GM23338 (cell line): ENCODE results near the gene PGAP3. TPM values are rescaled to one million over a fixed set of nuclear protein-coding genes. Genes with fewer than 3 reads are reported as not detected.

Experiments
- ATAC-seq: fragments of 200-7000 bp; cut with Tn5 transposase; 3 replicates; pipeline ENCODE4 v1.9.1; 2020
- DNase-seq: peaks from one replicate; pipeline ENCODE4 v3.0.0-alpha.2; 2015; ENCODE audit warnings: low spot score
- H2AFZ ChIP-seq: fragments of 200-600 bp; sonication (generic); 2 replicates; pipeline ENCODE4 v1.8.0; 2016; ENCODE audit warnings: antibody characterized with exemption, mild to moderate bottlenecking, moderate library complexity
- H3F3A ChIP-seq: fragments of 200-600 bp; sonication (generic); replicated peaks from 2 replicates; pipeline ENCODE4 v1.8.0; 2017; ENCODE audit warnings: antibody characterized with exemption, mixed run types, low read depth
- H3K27ac ChIP-seq: fragments of 200-600 bp; sonication (generic); 2 replicates; pipeline ENCODE4 v1.6.1; 2016; ENCODE audit warnings: low read depth
- H3K27me3 ChIP-seq: fragments of 200-600 bp; sonication (generic); 2 replicates; pipeline ENCODE4 v1.8.0; 2016; ENCODE audit warnings: mild to moderate bottlenecking, mixed run types, moderate library complexity; ENCODE audit not compliant: insufficient read depth
- H3K36me3 ChIP-seq: fragments of 200-600 bp; sonication (generic); 2 replicates; pipeline ENCODE4 v1.8.0; 2016; ENCODE audit warnings: mild to moderate bottlenecking; ENCODE audit not compliant: insufficient read depth
- H3K4me1 ChIP-seq: fragments of 200-600 bp; sonication (generic); 2 replicates; pipeline ENCODE4 v1.8.0; 2016; ENCODE audit warnings: mild to moderate bottlenecking, moderate library complexity; ENCODE audit not compliant: insufficient read depth
- H3K4me2 ChIP-seq: fragments of 200-600 bp; sonication (generic); 2 replicates; pipeline ENCODE4 v1.7.1; 2017; ENCODE audit warnings: mixed run types
- H3K4me3 ChIP-seq: fragments of 200-600 bp; sonication (generic); 2 replicates; pipeline ENCODE4 v1.6.1; 2016; ENCODE audit warnings: mixed run types
- H3K79me2 ChIP-seq: fragments of 200-600 bp; sonication (generic); replicated peaks from 2 replicates; pipeline ENCODE4 v1.8.0; 2017; ENCODE audit warnings: mild to moderate bottlenecking; ENCODE audit not compliant: insufficient read depth
- H3K9me2 ChIP-seq: fragments of 200-600 bp; sonication (generic); 2 replicates; pipeline ENCODE4 v1.8.0; 2017; ENCODE audit not compliant: insufficient read depth
- H4K20me1 ChIP-seq: fragments of 200-600 bp; sonication (generic); replicated peaks from 2 replicates; pipeline ENCODE4 v1.8.0; 2017; ENCODE audit warnings: mild to moderate bottlenecking; ENCODE audit not compliant: insufficient read depth
- H3K27ac Mint-ChIP-seq: 2 replicates; pipeline ENCODE4 v1.8.0; 2020; ENCODE audit warnings: inconsistent platforms, mild to moderate bottlenecking, moderate library complexity, mixed read lengths
- H3K27me3 Mint-ChIP-seq: 3 replicates; pipeline ENCODE4 v1.8.0; 2022; ENCODE audit warnings: low read depth, mild to moderate bottlenecking, moderate library complexity, mixed read lengths, inconsistent platforms; ENCODE audit not compliant: insufficient read depth, poor library complexity
- H3K36me3 Mint-ChIP-seq: 3 replicates; pipeline ENCODE4 v1.8.0; 2021; ENCODE audit warnings: low read depth, mild to moderate bottlenecking, inconsistent platforms, moderate library complexity, mixed read lengths
- H3K4me1 Mint-ChIP-seq: 3 replicates; pipeline ENCODE4 v1.8.0; 2020; ENCODE audit warnings: mild to moderate bottlenecking, inconsistent platforms, mixed read lengths
- H3K4me3 Mint-ChIP-seq: 3 replicates; pipeline ENCODE4 v1.8.0; 2021; ENCODE audit warnings: moderate library complexity, mild to moderate bottlenecking, inconsistent platforms, mixed read lengths
- H3K9me3 Mint-ChIP-seq: 3 replicates; pipeline ENCODE4 v1.8.0; 2020; ENCODE audit warnings: moderate library complexity, mild to moderate bottlenecking, inconsistent platforms, mixed read lengths
- CREB1 ChIP-seq: fragments of 250-450 bp; sonication (Bioruptor Pico); IDR thresholded peaks from 2 replicates; pipeline ENCODE4 v1.5.0; 2020; ENCODE audit warnings: low read depth, mild to moderate bottlenecking, moderate library complexity
- ETS1 ChIP-seq: IDR thresholded peaks from 2 replicates; pipeline ENCODE4 v1.6.1; 2016; ENCODE audit warnings: antibody characterized with exemption
- EZH2phosphoT487 ChIP-seq: fragments of 200-600 bp; sonication (generic); IDR thresholded peaks from one replicate; pipeline ENCODE4 v1.8.1; 2018; ENCODE audit warnings: antibody characterized with exemption; ENCODE audit not compliant: unreplicated experiment
- JUNB ChIP-seq: IDR thresholded peaks from one replicate; pipeline ENCODE4 v1.6.1; 2016; ENCODE audit warnings: antibody characterized with exemption; ENCODE audit not compliant: unreplicated experiment
- NANOG ChIP-seq: IDR thresholded peaks from 2 replicates; pipeline ENCODE4 v1.6.1; 2016; ENCODE audit warnings: antibody characterized with exemption, borderline replicate concordance
- POLR2AphosphoS5 ChIP-seq: IDR thresholded peaks from 2 replicates; pipeline ENCODE4 v1.6.1; 2016; ENCODE audit warnings: antibody characterized with exemption, low read depth
- STAT1 ChIP-seq: IDR thresholded peaks from one replicate; pipeline ENCODE4 v1.6.1; 2016; ENCODE audit warnings: antibody characterized with exemption; ENCODE audit not compliant: unreplicated experiment
- ZNF114 ChIP-seq: fragments of 250-450 bp; sonication (Bioruptor Pico); IDR thresholded peaks from 2 replicates; pipeline ENCODE4 v1.5.0; 2020; ENCODE audit warnings: mild to moderate bottlenecking, moderate library complexity
- ZNF462 ChIP-seq: fragments of 250-450 bp; sonication (Bioruptor Pico); IDR thresholded peaks from 2 replicates; pipeline ENCODE4 v1.5.0; 2020; ENCODE audit warnings: mild to moderate bottlenecking, moderate library complexity
- polyA plus RNA-seq: library from polyadenylated mRNA; unstranded; fragments of >200 nt; fragmentation: Nextera tagmentation; extraction: Ambion mirVana; gene quantifications from 2 replicates; pipeline ENCODE4 v1.2.1, GENCODE V29; 2016
- total RNA-seq: library from RNA; depleted of rRNA; stranded (reverse); fragments of >200 nt; shearing (Covaris generic); gene quantifications from 2 replicates; pipeline ENCODE4 v1.2.3, GENCODE V29; 2014
- TF ChIP-seq, protein P1 (sequence below), 2 experiments: fragments of 200-600 bp in 1 of 2; sonication (generic) in 1 of 2; conservative IDR thresholded peaks; 2 replicates each; pipeline versions ENCODE4 v1.5.1 to v1.6.1; 2016 to 2017; ENCODE audit warnings: antibody characterized with exemption in 2 of 2, low read depth in 2 of 2, mild to moderate bottlenecking in 2 of 2, moderate library complexity in 1 of 2

Gene PGAP3
- total and polyA plus RNA-seq, 2 experiments from 2014 or later: 7.0 to 10.7 TPM

DNA sequence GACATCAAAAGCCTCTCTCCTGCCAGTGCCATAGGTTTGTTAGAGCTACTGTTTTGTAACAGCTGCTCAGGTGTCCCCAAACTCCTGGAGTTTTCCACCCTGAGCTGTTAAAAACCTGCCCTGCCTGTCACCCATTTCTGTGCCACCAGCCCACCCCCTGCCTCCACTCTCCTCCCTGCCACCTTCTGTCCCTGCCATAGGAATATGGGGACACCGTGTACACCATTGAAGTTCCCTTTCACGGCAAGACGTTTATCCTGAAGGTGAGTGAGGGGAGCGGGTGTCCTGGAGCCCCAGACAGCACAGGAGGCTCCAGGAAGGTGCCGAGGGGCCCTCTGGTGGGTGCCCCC is 27.9 kb downstream of the PGAP3 start (continued):
- no peak for TF ChIP-seq ZNF462

DNA sequence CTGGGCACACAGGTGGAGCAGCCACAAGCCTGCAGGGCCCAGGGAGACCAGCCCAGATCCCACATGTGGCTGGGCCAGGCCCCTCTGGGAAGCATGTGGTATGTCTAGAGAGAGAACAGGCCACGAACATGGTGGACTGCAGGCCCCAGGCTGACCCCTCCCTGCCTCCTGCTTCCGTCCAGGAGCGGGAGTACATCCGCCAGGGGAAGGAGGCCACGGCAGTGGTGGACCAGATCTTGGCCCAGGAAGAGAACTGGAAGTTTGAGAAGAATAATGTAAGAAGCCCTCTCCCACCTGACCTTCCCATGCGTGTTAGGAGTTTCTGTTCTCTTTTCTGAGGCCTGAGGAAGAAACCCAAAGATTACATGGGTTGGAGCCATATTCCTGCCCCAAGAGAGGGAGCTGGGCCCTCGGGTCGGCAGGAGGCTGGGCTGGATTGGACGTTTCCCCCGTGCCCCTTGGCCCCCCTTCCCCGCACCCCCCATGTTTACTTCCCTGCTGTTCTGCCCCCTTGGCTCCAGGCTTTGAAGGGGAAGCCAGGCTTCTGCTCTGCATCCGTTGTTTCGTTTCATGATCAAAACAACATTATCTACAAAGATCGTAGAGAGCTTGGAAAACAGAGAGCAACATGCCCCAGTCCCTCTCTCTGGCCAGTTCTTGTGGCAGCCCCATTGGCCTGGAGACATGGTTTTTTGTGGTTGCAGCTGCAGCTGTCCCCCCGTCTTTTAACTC is 28.4 kb downstream of the PGAP3 start:
- no peak for ATAC-seq
- no peak overlapping the region for H3K4me3 Mint-ChIP-seq

More for the DNA sequence above, 28.4 kb downstream of the PGAP3 start:
- H3K36me3 Mint-ChIP-seq: peaks cover 24% of the 10 kb centered on the region
- DNase-seq: no peak
- no peak overlapping the region for H3K27ac Mint-ChIP-seq
- no peak overlapping the region for H3K4me2 ChIP-seq
- H4K20me1 ChIP-seq: peaks cover 4% of the 10 kb centered on the region; the same call in 1 of the 2 replicates
- H2AFZ ChIP-seq: no peak overlapping the region
- no peaks in the 10 kb centered on the region for H3K36me3 ChIP-seq
- TF ChIP-seq EZH2phosphoT487 (no peak), STAT1 (no peak), NANOG (no peak), ZNF114 (no peak), CREB1 (CRISPR knock-in tag) (no peak), JUNB (no peak), ETS1 (no peak), POLR2AphosphoS5 (no peak)
- TF ChIP-seq, protein P1, sequence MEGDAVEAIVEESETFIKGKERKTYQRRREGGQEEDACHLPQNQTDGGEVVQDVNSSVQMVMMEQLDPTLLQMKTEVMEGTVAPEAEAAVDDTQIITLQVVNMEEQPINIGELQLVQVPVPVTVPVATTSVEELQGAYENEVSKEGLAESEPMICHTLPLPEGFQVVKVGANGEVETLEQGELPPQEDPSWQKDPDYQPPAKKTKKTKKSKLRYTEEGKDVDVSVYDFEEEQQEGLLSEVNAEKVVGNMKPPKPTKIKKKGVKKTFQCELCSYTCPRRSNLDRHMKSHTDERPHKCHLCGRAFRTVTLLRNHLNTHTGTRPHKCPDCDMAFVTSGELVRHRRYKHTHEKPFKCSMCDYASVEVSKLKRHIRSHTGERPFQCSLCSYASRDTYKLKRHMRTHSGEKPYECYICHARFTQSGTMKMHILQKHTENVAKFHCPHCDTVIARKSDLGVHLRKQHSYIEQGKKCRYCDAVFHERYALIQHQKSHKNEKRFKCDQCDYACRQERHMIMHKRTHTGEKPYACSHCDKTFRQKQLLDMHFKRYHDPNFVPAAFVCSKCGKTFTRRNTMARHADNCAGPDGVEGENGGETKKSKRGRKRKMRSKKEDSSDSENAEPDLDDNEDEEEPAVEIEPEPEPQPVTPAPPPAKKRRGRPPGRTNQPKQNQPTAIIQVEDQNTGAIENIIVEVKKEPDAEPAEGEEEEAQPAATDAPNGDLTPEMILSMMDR (conservative IDR thresholded peaks at IDR 0.05; ENCODE audit: low read depth in 2 of 2): no peak
- peaks cover 43% of the 10 kb centered on the region for H3K4me1 Mint-ChIP-seq
- no peaks in the 10 kb centered on the region; the same call in 2 of the 3 replicates for H3K9me3 Mint-ChIP-seq
- peaks cover 8% of the 10 kb centered on the region for H3K27me3 Mint-ChIP-seq
- no peaks in the 10 kb centered on the region for H3K9me2 ChIP-seq
- peaks cover 5% of the 10 kb centered on the region for H3F3A ChIP-seq
- no peak overlapping the region for H3K27ac ChIP-seq
- H3K79me2 ChIP-seq: no peaks in the 10 kb centered on the region
- H3K4me1 ChIP-seq: peaks cover 14% of the 10 kb centered on the region
- no peaks in the 10 kb centered on the region for H3K27me3 ChIP-seq
- no peak overlapping the region for H3K4me3 ChIP-seq
